Measurements from ENCODE around the gene ILRUN.

DNA sequence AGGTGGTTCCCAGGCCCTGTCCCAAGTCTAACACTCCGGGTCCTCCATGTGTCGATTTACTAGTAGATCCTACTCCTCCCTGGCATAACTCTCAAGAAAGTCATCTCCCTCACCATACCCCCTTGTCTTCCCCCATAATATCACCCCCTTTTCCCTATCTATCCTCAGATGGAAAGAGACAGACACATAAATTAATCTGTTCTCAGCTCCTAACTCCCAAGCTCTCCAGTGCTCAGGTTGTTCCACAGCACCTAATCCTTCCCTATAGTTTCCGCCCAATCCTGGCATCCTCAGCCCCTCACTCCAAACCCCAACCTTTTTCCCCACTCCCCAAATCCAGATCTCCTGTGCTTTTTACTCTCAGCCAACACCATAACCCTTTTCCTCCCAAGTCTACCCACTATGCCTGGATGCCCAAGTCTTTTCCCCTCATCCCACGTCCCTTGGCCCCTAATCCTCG is 808 bp downstream of the ILRUN start:
- TF ChIP-seq POLR2A (IDR thresholded peaks at IDR 0.05) (no peak), POLR2AphosphoS5 (IDR thresholded peaks at IDR 0.05; ENCODE audit: insufficient read depth in 1 of 2, low read depth in 1 of 2) (no peak)
- TF ChIP-seq, protein P1, sequence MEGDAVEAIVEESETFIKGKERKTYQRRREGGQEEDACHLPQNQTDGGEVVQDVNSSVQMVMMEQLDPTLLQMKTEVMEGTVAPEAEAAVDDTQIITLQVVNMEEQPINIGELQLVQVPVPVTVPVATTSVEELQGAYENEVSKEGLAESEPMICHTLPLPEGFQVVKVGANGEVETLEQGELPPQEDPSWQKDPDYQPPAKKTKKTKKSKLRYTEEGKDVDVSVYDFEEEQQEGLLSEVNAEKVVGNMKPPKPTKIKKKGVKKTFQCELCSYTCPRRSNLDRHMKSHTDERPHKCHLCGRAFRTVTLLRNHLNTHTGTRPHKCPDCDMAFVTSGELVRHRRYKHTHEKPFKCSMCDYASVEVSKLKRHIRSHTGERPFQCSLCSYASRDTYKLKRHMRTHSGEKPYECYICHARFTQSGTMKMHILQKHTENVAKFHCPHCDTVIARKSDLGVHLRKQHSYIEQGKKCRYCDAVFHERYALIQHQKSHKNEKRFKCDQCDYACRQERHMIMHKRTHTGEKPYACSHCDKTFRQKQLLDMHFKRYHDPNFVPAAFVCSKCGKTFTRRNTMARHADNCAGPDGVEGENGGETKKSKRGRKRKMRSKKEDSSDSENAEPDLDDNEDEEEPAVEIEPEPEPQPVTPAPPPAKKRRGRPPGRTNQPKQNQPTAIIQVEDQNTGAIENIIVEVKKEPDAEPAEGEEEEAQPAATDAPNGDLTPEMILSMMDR (IDR thresholded peaks at IDR 0.05) = no peak
